Psoas muscle (tissue), 8 donors: Measurements from ENCODE around the gene ETV3L. TPM values are rescaled to one million over a fixed set of nuclear protein-coding genes. Genes with fewer than 3 reads are reported as not detected.

Source experiments
- ATAC-seq, 4 donors: fragments of 200-7000 bp; cut with Tn5 transposase; one replicate each; pipeline ENCODE4 v1.9.1; 2020; ENCODE audit warnings: moderate library complexity in 3 of 4, mild to moderate bottlenecking in 2 of 4
- DNase-seq, 2 donors: peaks; one replicate each; pipeline ENCODE4 v3.0.0-alpha.2; 2020
- H3K27ac ChIP-seq: fragments of 200-600 bp; one replicate; pipeline ENCODE4 v1.8.0; 2022
- H3K27me3 ChIP-seq, 3 donors: fragments of 200-600 bp in 1 of 3; one replicate each; pipeline versions ENCODE4 v1.6.1 to v1.8.0; 2013 to 2022; ENCODE audit warnings: low read length in 2 of 3, mild to moderate bottlenecking in 2 of 3, moderate library complexity in 1 of 3; ENCODE audit not compliant: insufficient read depth in 3 of 3
- H3K36me3 ChIP-seq, 2 donors: fragments of 200-600 bp in 1 of 2; one replicate each; pipeline versions ENCODE4 v1.6.1 to v1.8.0; 2013 to 2022; ENCODE audit warnings: low read depth in 1 of 2, mild to moderate bottlenecking in 1 of 2, moderate library complexity in 1 of 2; ENCODE audit not compliant: insufficient read depth in 1 of 2
- H3K4me1 ChIP-seq: fragments of 200-600 bp; one replicate; pipeline ENCODE4 v1.8.0; 2022
- H3K4me3 ChIP-seq: fragments of 200-600 bp; one replicate; pipeline ENCODE4 v1.8.0; 2022; ENCODE audit warnings: mild to moderate bottlenecking
- H3K9me3 ChIP-seq: fragments of 200-600 bp; one replicate; pipeline ENCODE4 v1.8.0; 2022
- WGBS, 3 donors: extraction: QIAGEN DNeasy Blood & Tissue Kit; methylation state at CpG; one replicate each; pipeline versions ENCODE4 v1.1.6 to v1.1.7; 2013; 5-methylcytosine and 5-hydroxymethylcytosine counted together
- intact Hi-C, 2 donors: fragments of 100-400 bp; cut with DNase I; formaldehyde crosslinking; loops; one replicate each; pipeline versions ENCODE4 v1.11.0 to v1.14.2; 2022
- polyA plus RNA-seq, 3 donors: library from polyadenylated mRNA; stranded (reverse); fragments of 200-250 nt; gene quantifications; one replicate each; pipeline ENCODE4 v1.2.3, GENCODE V29; 2013
- total RNA-seq, 4 donors: library from RNA; stranded (reverse); fragmentation: NEBNext Ultra II Directional in 2 of 4; extraction: Animal tissue kit (Norgen Biotek cat#: 25700) in 2 of 4; gene quantifications; one replicate each; pipeline versions ENCODE4 v1.2.1 to v1.2.4, GENCODE V29; 2021 to 2023
- TF ChIP-seq, protein P1 (sequence below): fragments of 200-600 bp; IDR thresholded peaks from one replicate; pipeline ENCODE4 v1.8.0; 2022; ENCODE audit warnings: antibody characterized with exemption
- donor health status: healthy with polysubstance abuse.
- donor health status: DM: no; HTN: no; CAD: no; lungs with moderate emphysema.
- donor health status: Bipolar disorder and iron deficiency.
- donor health status: healthy.
- donor health status: DM: yes; HTN: yes; CAD: no.
- donor health status: DM: no; HTN: no; CAD: no.
- donor health status: DM: no; HTN: no; CAD: no.
- donor health status: DM: yes; HTN: yes; CAD: no.

Gene ETV3L
- total and polyA plus RNA-seq, 7 donors: not detected

DNA sequence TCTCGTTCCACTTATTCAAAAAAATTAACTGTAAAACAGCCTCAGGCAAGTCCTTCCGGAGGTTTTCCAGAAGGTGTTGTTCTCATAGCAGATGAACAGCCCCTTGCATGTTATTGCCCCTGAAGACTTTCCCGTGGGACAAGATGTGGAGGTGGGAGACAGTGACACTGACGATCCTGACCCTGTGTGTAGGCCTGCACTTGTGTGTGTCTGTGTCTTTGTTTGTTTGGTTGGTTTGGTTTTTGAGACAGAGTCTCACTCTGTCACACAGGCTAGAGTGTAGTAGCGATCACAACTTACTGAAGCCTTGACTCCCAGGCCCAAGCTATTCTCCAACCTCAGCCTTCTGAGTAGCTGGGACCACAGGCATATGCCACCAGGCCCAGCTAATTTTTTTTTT, 12.6 kb downstream of the ETV3L start:
- intact Hi-C loops: no loop called here
- no peaks in the 10 kb centered on the region for H3K9me3 ChIP-seq
- DNase-seq: no peak
- 86 to 94% (median 89%) methylated on average over 5 of the region's 5 CpGs for WGBS, 3 donors
- H3K36me3 ChIP-seq: no peaks in the 10 kb centered on the region
- TF ChIP-seq, protein P1, sequence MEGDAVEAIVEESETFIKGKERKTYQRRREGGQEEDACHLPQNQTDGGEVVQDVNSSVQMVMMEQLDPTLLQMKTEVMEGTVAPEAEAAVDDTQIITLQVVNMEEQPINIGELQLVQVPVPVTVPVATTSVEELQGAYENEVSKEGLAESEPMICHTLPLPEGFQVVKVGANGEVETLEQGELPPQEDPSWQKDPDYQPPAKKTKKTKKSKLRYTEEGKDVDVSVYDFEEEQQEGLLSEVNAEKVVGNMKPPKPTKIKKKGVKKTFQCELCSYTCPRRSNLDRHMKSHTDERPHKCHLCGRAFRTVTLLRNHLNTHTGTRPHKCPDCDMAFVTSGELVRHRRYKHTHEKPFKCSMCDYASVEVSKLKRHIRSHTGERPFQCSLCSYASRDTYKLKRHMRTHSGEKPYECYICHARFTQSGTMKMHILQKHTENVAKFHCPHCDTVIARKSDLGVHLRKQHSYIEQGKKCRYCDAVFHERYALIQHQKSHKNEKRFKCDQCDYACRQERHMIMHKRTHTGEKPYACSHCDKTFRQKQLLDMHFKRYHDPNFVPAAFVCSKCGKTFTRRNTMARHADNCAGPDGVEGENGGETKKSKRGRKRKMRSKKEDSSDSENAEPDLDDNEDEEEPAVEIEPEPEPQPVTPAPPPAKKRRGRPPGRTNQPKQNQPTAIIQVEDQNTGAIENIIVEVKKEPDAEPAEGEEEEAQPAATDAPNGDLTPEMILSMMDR: no peak
- no peaks in the 10 kb centered on the region for H3K27me3 ChIP-seq
- H3K4me1 ChIP-seq: no peaks in the 10 kb centered on the region
- no peak for ATAC-seq
- H3K4me3 ChIP-seq: no peak overlapping the region
- H3K27ac ChIP-seq: no peak overlapping the region

DNA sequence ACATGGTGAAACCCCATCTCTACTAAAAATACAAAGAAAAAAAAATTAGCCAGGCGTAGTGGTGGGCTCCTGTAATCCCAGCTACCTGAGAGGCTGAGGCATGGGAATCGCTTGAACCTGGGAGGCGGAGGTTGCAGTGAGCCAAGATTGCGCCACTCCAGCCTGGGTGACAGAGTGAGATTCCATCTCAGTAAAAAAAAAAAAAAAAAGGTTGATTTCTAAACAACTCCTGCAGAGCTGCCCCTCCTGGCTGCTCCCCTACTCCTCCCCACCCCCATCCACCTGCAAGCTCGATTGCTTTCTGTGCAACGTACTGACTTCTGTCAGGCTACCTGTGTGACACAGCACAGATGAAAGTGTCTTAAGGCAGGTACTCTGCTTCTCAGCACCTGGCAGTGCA, 13.3 kb downstream of the ETV3L start:
- Histone ChIP-seq H3K4me3 (no peak overlapping the region), H3K4me1 (no peaks in the 10 kb centered on the region), H3K27me3 (no peaks in the 10 kb centered on the region), H3K27ac (no peak overlapping the region), H3K36me3 (no peaks in the 10 kb centered on the region), H3K9me3 (no peaks in the 10 kb centered on the region)
- TF ChIP-seq, protein P1: no peak
- ATAC-seq: no peak
- DNase-seq: no peak
- 81 to 88% (median 82%) methylated on average over 6 of the region's 6 CpGs for WGBS, 3 donors
- intact Hi-C loops: no loop called here

DNA sequence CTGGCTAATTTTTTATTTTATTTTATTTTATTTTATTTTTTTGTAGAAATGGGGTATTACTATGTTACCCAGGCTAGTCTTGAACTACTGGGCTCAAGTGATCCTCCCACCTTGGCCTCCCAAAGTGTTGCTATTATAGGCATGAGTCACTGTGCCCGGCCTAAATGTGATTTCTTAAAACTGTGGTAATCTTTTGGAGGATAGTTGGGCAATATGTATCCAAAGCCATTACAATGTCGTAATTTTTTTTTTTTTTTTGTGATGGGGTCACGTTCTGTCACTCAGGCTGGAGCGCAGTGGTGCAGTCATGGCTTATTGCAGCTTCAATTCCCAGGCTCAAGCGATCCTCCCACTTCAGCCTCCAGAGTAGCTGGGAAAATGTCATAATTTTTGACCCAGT, 14.2 kb downstream of the ETV3L start:
- Histone ChIP-seq H3K36me3 (no peaks in the 10 kb centered on the region), H3K27ac (no peak overlapping the region)
- no peak for ATAC-seq

DNA sequence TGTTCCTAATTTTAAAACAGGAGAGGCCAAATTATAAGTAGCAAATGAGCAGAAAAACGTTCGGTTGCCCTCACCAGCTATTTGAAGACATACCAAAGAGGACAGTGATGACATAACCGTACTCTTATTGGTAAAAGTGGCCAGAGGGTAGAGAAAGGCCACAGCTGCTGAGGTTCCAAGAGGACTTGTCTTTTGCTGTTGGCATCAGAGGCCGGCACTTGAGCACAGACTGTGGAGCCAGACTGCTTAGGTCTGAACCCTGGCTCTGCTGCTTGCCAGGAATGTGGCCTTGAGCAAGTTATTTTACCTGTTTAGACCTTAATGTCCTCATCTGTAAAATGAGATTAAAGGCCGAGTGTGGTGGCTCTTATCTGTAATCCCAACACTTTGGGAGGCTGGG, 14.9 kb downstream of the ETV3L start:
- TF ChIP-seq, protein P1: no peak
- intact Hi-C loops: no loop called here
- Histone ChIP-seq H3K9me3 (no peaks in the 10 kb centered on the region), H3K36me3 (no peaks in the 10 kb centered on the region), H3K4me3 (no peak overlapping the region), H3K27me3 (no peaks in the 10 kb centered on the region), H3K4me1 (no peaks in the 10 kb centered on the region), H3K27ac (no peak overlapping the region)
- ATAC-seq (no peak), DNase-seq (no peak)
- 60 to 70% (median 66%) methylated on average over 5 of the region's 5 CpGs for WGBS, 3 donors

More for the DNA sequence above, 14.2 kb downstream of the ETV3L start:
- intact Hi-C loops: no loop called here
- no peaks in the 10 kb centered on the region for H3K9me3 ChIP-seq
- no peaks in the 10 kb centered on the region for H3K4me1 ChIP-seq
- no peaks in the 10 kb centered on the region for H3K27me3 ChIP-seq
- 72 to 86% (median 78%) methylated on average over 5 of the region's 5 CpGs for WGBS, 3 donors
- no peak for DNase-seq
- H3K4me3 ChIP-seq: no peak overlapping the region
- TF ChIP-seq, protein P1: no peak

DNA sequence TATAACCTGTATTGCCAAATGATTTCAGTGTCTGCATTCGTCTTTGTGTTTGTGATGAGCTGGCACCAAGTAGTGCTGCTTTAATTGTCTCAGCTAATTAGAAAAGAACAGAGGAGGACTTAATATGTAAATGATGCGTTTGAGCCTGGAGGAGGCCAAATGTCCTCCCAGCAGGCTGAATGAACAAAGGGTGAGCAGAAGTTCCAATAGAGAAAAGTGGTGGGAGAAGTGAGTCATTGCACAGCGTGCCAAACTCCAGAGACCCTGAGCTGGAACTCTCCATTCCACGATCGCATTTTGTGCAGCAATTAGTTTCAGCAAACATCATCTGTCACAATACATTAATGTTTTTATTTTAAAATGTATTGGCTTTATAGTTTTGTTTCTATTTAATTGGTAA, 17.9 kb downstream of the ETV3L start:
- WGBS, 3 donors: 58 to 66% (median 65%) methylated on average over 5 of the region's 5 CpGs
- Histone ChIP-seq H3K27me3 (peaks cover 0 to 4% (median 0%) of the 10 kb centered on the region in 3 donors), H3K4me3 (no peak overlapping the region), H3K9me3 (no peaks in the 10 kb centered on the region), H3K27ac (no peak overlapping the region), H3K36me3 (no peaks in the 10 kb centered on the region), H3K4me1 (no peaks in the 10 kb centered on the region)
- TF ChIP-seq, protein P1: no peak
- intact Hi-C loops: no loop called here
- no peak for ATAC-seq
- no peak for DNase-seq
